Measurements from ENCODE around the gene CYP4B1. TPM values are rescaled to one million over a fixed set of nuclear protein-coding genes. Genes with fewer than 3 reads are reported as not detected.

Gene CYP4B1
- total RNA-seq, 1 donor: not detected

GRCh38 chr1:46805755-46806154, 6.9 kb downstream of the CYP4B1 start:
- Histone ChIP-seq H3K27me3 (ENCODE audit: insufficient read depth, low read length) (no peaks in the 10 kb centered on the region), H3K4me3 (ENCODE audit: low read length) (no peak overlapping the region), H3K4me1 (ENCODE audit: insufficient read depth, low read length) (no peaks in the 10 kb centered on the region), H3K9me3 (ENCODE audit: low read depth, low read length) (no peaks in the 10 kb centered on the region)

DNA sequence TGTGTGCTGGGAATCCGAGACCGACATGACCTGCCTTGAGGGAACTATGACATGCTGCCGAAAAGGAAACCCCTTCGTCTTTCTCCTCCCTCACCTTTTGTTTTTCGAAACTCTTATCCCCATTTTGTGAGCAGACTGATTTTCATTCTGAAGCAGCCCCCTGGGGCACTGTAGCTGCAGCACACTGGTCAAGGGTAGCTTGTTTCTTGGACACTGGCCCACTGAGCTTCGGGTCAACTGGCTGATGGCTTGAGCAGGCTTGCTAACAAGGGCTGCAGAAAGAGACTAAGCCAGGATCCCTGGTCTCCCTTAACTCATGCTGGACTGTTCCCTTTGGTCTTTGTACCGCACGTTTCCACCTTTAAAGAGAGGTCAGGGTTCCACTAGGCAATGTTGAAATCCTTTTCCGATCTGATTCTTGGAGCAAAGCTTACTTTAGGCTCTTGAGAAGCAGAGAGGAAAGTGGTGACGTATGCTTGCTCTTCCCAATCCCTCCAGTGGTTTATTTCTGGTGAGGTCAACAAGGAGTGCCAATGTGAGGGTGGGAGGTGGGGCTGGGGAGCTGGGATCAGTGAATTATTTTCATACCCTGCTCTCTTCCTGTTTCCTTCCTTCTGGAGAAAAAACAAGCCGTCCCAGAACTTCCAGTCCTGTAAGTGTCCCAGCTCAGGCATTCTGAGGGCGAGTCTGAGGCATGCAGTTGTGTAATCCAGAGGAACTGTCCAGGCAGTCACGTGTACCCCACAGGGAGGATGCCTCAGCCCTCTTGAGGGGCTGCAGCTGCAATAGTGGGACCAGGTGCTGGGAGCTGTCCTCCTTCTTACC, 7.6 kb downstream of the CYP4B1 start:
- Histone ChIP-seq H3K27me3 (ENCODE audit: insufficient read depth, low read length) (no peaks in the 10 kb centered on the region), H3K4me3 (ENCODE audit: low read length) (no peak overlapping the region), H3K9me3 (ENCODE audit: low read depth, low read length) (no peaks in the 10 kb centered on the region), H3K4me1 (ENCODE audit: insufficient read depth, low read length) (no peaks in the 10 kb centered on the region)

GRCh38 chr1:46807046-46807972, 8.5 kb downstream of the CYP4B1 start:
- H3K4me1 ChIP-seq (ENCODE audit: insufficient read depth, low read length): no peaks in the 10 kb centered on the region
- H3K9me3 ChIP-seq (ENCODE audit: low read depth, low read length): no peaks in the 10 kb centered on the region
- no peak overlapping the region for H3K4me3 ChIP-seq (ENCODE audit: low read length)
- H3K27me3 ChIP-seq (ENCODE audit: insufficient read depth, low read length): no peaks in the 10 kb centered on the region

GRCh38 chr1:46809071-46809470, 10.2 kb downstream of the CYP4B1 start:
- no peaks in the 10 kb centered on the region for H3K4me1 ChIP-seq (ENCODE audit: insufficient read depth, low read length)
- no peak overlapping the region for H3K4me3 ChIP-seq (ENCODE audit: low read length)
- H3K27me3 ChIP-seq (ENCODE audit: insufficient read depth, low read length): no peaks in the 10 kb centered on the region
- no peaks in the 10 kb centered on the region for H3K9me3 ChIP-seq (ENCODE audit: low read depth, low read length)

GRCh38 chr1:46809904-46810303, 11.1 kb downstream of the CYP4B1 start:
- no peak overlapping the region for H3K4me3 ChIP-seq (ENCODE audit: low read length)
- no peaks in the 10 kb centered on the region for H3K9me3 ChIP-seq (ENCODE audit: low read depth, low read length)
- H3K4me1 ChIP-seq (ENCODE audit: insufficient read depth, low read length): no peaks in the 10 kb centered on the region
- H3K27me3 ChIP-seq (ENCODE audit: insufficient read depth, low read length): no peaks in the 10 kb centered on the region

DNA sequence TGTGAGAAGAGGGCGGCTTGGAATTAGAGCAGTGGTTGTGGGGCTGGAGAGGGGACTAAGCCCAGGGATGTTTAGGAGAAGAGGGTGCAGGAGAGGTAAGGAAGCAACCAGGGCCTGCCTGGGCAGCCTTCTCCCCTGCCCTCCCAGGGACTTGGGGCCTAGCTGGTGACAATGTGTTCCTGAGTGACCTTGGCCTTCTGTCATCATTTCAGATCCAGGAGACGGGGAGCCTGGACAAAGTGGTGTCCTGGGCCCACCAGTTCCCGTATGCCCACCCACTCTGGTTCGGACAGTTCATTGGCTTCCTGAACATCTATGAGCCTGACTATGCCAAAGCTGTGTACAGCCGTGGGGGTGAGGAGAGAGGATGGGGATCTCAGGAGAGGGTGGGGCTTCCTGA, 11.8 kb downstream of the CYP4B1 start:
- Histone ChIP-seq H3K4me3 (ENCODE audit: low read length) (no peak overlapping the region), H3K4me1 (ENCODE audit: insufficient read depth, low read length) (no peaks in the 10 kb centered on the region), H3K9me3 (ENCODE audit: low read depth, low read length) (no peaks in the 10 kb centered on the region), H3K27me3 (ENCODE audit: insufficient read depth, low read length) (no peaks in the 10 kb centered on the region)

GRCh38 chr1:46811053-46811452, 12.2 kb downstream of the CYP4B1 start:
- Histone ChIP-seq H3K4me1 (ENCODE audit: insufficient read depth, low read length) (no peaks in the 10 kb centered on the region), H3K4me3 (ENCODE audit: low read length) (no peak overlapping the region), H3K9me3 (ENCODE audit: low read depth, low read length) (no peaks in the 10 kb centered on the region), H3K27me3 (ENCODE audit: insufficient read depth, low read length) (no peaks in the 10 kb centered on the region)

DNA sequence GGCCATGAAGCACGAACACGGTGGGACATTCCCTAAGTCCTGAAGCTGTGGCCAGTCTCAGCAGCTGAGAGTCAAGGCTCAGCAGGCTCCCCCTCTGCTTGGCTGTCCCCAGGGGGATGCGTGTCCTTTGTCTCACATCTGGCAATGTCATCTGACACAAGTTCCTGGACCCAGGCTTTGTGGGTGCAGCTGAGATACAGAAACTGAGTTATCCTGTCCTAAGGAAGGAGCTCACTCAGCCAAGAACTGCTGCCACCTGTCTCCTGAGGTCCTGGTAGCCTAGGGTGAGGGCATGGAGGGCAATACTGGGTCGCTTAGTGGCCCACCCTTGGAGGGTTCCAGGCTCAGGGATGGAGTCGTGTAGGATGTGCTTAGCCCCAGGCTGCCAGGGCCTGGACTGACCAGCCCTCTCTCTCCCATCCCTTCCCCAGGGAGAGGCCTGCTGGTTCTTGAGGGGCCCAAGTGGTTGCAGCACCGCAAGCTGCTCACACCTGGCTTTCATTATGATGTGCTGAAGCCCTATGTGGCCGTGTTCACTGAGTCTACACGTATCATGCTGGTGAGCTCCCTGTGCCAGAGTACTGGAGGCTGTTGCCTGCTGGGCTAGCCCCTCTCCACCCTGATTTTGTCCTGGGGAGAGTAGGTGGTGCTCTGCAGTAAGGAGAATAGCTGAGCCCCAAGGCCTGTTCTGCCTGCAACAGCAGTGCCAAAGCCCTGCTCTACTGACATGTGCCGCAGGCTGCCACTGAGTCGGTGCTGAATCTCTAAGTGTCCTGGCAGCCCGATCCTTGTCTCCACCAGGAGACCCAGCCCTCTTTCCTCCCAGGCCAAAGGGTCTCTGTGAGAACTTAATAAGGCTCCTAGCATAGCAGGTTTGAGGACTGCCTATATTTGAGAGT, 13.5 kb downstream of the CYP4B1 start:
- Histone ChIP-seq H3K4me1 (ENCODE audit: insufficient read depth, low read length) (no peaks in the 10 kb centered on the region), H3K9me3 (ENCODE audit: low read depth, low read length) (no peaks in the 10 kb centered on the region), H3K27me3 (ENCODE audit: insufficient read depth, low read length) (no peaks in the 10 kb centered on the region), H3K4me3 (ENCODE audit: low read length) (no peak overlapping the region)

GRCh38 chr1:46812996-46813857, 14.4 kb downstream of the CYP4B1 start:
- Histone ChIP-seq H3K9me3 (ENCODE audit: low read depth, low read length) (no peaks in the 10 kb centered on the region), H3K4me3 (ENCODE audit: low read length) (no peak overlapping the region), H3K27me3 (ENCODE audit: insufficient read depth, low read length) (no peaks in the 10 kb centered on the region), H3K4me1 (ENCODE audit: insufficient read depth, low read length) (no peaks in the 10 kb centered on the region)

- H3K27me3 ChIP-seq (ENCODE audit: insufficient read depth, low read length): no peaks in the 10 kb centered on the region
Observed at GRCh38 chr1:46813858-46814396, 15.1 kb downstream of the CYP4B1 start.

DNA sequence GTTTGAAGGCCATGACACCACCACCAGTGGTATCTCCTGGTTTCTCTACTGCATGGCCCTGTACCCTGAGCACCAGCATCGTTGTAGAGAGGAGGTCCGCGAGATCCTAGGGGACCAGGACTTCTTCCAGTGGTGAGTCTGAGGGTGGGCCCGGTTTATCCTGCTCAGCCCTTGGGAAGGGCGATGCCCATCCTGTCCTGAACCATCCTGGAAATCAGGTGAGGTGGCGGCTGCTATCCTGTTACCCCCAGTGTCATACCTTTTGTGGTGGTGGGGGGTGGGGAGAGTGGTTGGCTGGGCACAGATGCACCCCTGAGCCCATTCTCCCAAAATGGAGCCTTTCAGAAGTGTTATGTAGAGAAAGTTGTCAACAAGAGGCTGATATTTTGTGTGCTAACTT, 16.3 kb downstream of the CYP4B1 start:
- no peaks in the 10 kb centered on the region for H3K27me3 ChIP-seq (ENCODE audit: insufficient read depth, low read length)

More at GRCh38 chr1:46813858-46814396, 15.1 kb downstream of the CYP4B1 start:
- H3K9me3 ChIP-seq (ENCODE audit: low read depth, low read length): no peaks in the 10 kb centered on the region
- H3K4me3 ChIP-seq (ENCODE audit: low read length): no peak overlapping the region
- H3K4me1 ChIP-seq (ENCODE audit: insufficient read depth, low read length): no peaks in the 10 kb centered on the region

GRCh38 chr1:46816930-46817329, 18.1 kb downstream of the CYP4B1 start:
- no peaks in the 10 kb centered on the region for H3K9me3 ChIP-seq (ENCODE audit: low read depth, low read length)
- H3K4me3 ChIP-seq (ENCODE audit: low read length): no peak overlapping the region
- H3K27me3 ChIP-seq (ENCODE audit: insufficient read depth, low read length): no peaks in the 10 kb centered on the region

More for the DNA sequence above, 16.3 kb downstream of the CYP4B1 start:
- Histone ChIP-seq H3K9me3 (ENCODE audit: low read depth, low read length) (no peaks in the 10 kb centered on the region), H3K4me1 (ENCODE audit: insufficient read depth, low read length) (no peaks in the 10 kb centered on the region), H3K4me3 (ENCODE audit: low read length) (no peak overlapping the region)

DNA sequence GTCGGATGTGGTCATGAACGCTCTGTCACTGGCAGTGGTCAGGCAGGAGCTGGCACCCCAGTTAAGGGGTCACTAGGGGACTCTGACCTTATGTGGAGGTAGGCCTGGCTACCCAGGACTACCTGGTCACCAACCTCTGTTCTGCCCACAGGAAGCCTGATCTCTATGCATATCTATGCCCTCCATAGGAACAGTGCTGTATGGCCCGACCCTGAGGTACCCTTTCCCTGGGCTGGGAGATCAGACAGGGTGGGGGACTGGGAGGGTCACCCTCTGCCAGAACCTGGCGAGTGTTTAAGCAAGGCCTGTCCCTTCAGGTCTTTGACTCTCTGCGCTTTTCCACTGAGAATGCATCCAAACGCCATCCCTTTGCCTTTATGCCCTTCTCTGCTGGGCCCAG, 19.0 kb downstream of the CYP4B1 start:
- no peaks in the 10 kb centered on the region for H3K4me1 ChIP-seq (ENCODE audit: insufficient read depth, low read length)
- no peaks in the 10 kb centered on the region for H3K9me3 ChIP-seq (ENCODE audit: low read depth, low read length)
- no peaks in the 10 kb centered on the region for H3K27me3 ChIP-seq (ENCODE audit: insufficient read depth, low read length)
- H3K4me3 ChIP-seq (ENCODE audit: low read length): no peak overlapping the region

More at GRCh38 chr1:46816930-46817329, 18.1 kb downstream of the CYP4B1 start:
- no peaks in the 10 kb centered on the region for H3K4me1 ChIP-seq (ENCODE audit: insufficient read depth, low read length)

DNA sequence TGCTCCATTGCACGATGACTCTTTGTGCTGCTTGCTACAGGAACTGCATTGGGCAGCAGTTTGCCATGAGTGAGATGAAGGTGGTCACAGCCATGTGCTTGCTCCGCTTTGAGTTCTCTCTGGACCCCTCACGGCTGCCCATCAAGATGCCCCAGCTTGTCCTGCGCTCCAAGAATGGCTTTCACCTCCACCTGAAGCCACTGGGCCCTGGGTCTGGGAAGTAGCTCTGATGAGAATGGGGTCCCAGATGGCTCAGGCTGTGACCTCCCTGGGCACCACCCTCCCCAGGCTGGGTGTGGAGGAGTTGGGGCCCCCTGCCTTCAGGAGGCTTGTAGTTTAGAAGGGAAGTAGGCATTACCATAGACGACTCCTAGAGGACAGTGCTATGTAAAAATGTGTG, 19.7 kb downstream of the CYP4B1 start:
- no peaks in the 10 kb centered on the region for H3K27me3 ChIP-seq (ENCODE audit: insufficient read depth, low read length)
- H3K9me3 ChIP-seq (ENCODE audit: low read depth, low read length): no peaks in the 10 kb centered on the region
- no peaks in the 10 kb centered on the region for H3K4me1 ChIP-seq (ENCODE audit: insufficient read depth, low read length)
- no peak overlapping the region for H3K4me3 ChIP-seq (ENCODE audit: low read length)

Measured in mononuclear cell (primary cell).